A673 (cell line): ENCODE measurements around the gene SHISA8.

ENCODE experiments used
- CTCF ChIP-seq: fragments of 300-800, 200-600 bp; sonication (generic); conservative IDR thresholded peaks from 2 replicates; pipeline ENCODE4 v1.5.1; 2017; ENCODE audit warnings: low read depth, mild to moderate bottlenecking, antibody characterized with exemption, low read length, moderate library complexity, mixed read lengths
- EZH2 ChIP-seq: fragments of 200-600 bp; sonication (generic); IDR thresholded peaks from 2 replicates; pipeline ENCODE4 v1.6.1; 2017; ENCODE audit warnings: borderline replicate concordance, low read depth, mild to moderate bottlenecking, mixed read lengths, antibody characterized with exemption, low read length; ENCODE audit not compliant: poor library complexity, severe bottlenecking

GRCh38 chr22:41915035-41915785 lies at the start of gene SHISA8:
- TF ChIP-seq CTCF = no peak
- TF ChIP-seq EZH2 = no peak
